ENCODE results near the gene CORO6.

DNA sequence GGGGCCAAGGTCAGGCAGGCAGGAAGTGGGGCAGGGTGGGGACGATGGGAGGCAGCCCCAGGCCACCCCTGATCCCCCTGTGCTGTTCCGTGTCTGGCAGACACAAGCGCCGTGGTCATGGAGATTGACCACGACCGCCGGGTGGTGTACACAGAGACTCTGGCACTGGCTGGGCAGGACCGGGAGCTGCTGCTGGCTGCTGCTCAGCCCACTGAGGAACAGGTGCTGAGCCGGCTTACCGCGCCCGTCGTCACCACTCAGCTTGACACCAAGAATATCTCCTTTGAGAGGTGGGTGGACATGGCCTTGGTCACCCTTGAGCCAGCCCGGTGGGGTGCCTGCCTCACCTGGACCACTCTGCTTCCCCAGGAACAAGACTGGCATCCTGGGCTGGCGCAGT lies 13.7 kb downstream of the CORO6 start:
- TF ChIP-seq, protein P1, sequence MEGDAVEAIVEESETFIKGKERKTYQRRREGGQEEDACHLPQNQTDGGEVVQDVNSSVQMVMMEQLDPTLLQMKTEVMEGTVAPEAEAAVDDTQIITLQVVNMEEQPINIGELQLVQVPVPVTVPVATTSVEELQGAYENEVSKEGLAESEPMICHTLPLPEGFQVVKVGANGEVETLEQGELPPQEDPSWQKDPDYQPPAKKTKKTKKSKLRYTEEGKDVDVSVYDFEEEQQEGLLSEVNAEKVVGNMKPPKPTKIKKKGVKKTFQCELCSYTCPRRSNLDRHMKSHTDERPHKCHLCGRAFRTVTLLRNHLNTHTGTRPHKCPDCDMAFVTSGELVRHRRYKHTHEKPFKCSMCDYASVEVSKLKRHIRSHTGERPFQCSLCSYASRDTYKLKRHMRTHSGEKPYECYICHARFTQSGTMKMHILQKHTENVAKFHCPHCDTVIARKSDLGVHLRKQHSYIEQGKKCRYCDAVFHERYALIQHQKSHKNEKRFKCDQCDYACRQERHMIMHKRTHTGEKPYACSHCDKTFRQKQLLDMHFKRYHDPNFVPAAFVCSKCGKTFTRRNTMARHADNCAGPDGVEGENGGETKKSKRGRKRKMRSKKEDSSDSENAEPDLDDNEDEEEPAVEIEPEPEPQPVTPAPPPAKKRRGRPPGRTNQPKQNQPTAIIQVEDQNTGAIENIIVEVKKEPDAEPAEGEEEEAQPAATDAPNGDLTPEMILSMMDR (IDR thresholded peaks at IDR 0.05), result no peak
- no peak for TF ChIP-seq POLR2A (IDR thresholded peaks at IDR 0.05)
